A549 (cell line): ENCODE results near the gene ANKRD11.

ENCODE experiments used
- CBX2 ChIP-seq: fragments of 200-600 bp; sonication (generic); IDR thresholded peaks from 2 replicates; pipeline ENCODE4 v1.6.1; 2016; ENCODE audit warnings: low read depth, mild to moderate bottlenecking, borderline replicate concordance
- CTCF ChIP-seq: fragments of >200 bp; sonication (Bioruptor Twin); formaldehyde crosslinking; IDR thresholded peaks from 3 replicates; pipeline ENCODE4 v1.5.1; 2016
- MAX ChIP-seq: IDR thresholded peaks from 2 replicates; pipeline ENCODE4 v1.6.1; 2012
- POLR2A ChIP-seq: IDR thresholded peaks from 2 replicates; pipeline ENCODE4 v1.6.1; 2012; ENCODE audit warnings: mild to moderate bottlenecking, low read length
- RCOR1 ChIP-seq: fragments of 150-350 bp; IDR thresholded peaks from 2 replicates; pipeline ENCODE4 v1.6.1; 2014; ENCODE audit warnings: antibody characterized with exemption, low read length, low read depth

GRCh38 chr16:89309438-89310122 lies 180.8 kb downstream of the ANKRD11 start:
- no peak for TF ChIP-seq POLR2A
- TF ChIP-seq CBX2, result no peak
- TF ChIP-seq RCOR1, result no peak
- TF ChIP-seq MAX, result no peak
- TF ChIP-seq CTCF, result no peak
